ENCODE data around the gene LYRM9.
"Not testable (repeated sequence)": the region's sequence is repeated elsewhere in the genome, so short reads cannot be mapped to it uniquely, and the experiment has no call there.

Gene LYRM9

DNA sequence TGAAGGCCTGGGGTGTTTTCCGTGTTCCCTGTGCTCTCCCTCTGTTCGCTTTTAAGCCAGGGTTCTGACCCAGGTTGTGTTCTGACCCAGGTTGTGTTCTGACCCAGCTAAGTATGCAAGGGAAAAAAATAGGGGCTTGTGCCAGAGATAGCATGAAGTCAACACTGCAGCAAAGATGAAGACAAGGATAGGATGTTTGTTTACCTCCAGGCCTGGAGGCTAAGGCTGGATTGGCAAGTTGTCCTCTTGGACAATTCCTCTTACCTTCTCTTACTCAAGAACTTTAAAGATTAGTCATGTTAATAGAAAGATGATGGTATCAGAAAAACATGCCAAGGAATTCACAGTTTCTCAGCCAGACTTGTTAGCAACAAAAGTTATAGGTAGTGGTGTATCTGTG is 19.4 kb downstream of the LYRM9 start:
- no peak for DNase-seq (ENCODE audit: low spot score)

DNA sequence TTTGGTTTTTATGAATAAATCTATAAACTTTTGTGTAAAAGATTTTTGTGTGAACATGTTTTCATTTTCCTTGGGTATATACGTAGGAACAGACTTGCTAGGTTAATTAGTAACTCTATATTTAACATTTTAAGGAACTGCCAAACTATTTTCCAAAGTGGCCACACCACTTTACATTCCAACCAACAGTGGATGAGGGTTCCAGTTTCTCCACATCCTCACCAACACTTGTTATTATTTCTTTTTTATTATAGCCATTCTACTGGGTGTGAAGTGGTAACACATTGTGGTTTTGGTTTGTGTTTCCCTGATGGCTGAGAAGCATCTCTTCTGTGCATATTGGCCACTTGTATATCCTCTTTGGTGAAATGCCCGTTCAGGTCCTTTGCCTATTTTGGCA is 20.0 kb downstream of the LYRM9 start:
- no peak for DNase-seq (ENCODE audit: low spot score)

DNA sequence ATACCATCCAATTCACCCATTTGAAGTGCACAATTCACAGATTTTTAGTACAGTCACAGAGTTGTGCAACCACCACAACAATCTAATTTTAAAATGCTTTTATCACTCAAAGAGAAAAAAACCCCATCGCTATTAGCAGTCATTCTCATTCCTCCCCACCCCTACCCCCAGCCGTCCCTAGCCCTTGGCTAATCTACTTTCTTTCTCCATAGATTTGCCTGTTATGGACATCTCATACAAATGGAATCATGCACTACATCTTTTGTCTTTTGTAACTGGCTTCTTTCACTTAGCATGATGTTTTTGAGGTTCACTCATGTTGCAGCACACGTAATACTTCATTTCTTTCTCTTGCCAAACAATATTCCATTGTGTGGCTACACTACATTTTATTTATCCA is 20.4 kb downstream of the LYRM9 start:
- no peak for DNase-seq (ENCODE audit: low spot score)

DNA sequence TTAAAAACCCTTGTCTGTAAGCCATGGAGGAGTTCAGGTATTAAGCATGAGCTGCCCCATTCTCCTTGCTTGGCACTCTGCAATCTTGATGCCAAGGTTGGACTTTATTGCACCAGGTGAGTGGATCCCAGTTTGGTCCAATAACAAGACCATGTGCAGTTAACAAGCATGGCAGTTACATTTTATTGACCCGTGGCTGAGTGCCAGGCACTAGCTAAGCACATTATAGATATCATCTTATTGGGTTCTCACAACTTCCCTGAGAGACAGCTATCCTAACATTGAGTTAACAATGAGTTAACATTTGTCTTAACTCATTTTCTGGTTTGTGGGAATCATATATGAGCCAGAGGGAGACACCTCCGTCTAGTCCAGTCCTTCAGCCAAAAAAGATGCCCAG is 21.8 kb downstream of the LYRM9 start:
- DNase-seq (ENCODE audit: low spot score): no peak

DNA sequence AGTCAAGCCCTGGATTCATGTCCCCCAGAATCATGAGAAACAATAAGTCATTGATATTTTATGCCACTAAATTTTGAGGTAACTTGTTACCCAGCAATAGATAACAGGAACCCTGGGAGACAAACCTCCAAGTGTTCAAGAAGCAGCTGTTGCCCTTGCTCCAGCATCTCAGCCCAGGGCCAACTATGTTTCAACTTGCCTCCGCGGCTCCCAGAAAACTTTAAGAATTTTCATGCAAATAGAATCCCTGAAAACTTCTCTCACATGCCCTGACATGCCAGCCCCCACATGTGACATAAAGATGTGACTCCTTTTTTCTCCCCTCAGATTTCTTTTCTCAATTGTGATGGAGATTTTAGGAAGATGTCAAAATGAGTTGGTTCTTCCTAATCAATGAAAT is 22.8 kb downstream of the LYRM9 start:
- no peak for DNase-seq (ENCODE audit: low spot score)

DNA sequence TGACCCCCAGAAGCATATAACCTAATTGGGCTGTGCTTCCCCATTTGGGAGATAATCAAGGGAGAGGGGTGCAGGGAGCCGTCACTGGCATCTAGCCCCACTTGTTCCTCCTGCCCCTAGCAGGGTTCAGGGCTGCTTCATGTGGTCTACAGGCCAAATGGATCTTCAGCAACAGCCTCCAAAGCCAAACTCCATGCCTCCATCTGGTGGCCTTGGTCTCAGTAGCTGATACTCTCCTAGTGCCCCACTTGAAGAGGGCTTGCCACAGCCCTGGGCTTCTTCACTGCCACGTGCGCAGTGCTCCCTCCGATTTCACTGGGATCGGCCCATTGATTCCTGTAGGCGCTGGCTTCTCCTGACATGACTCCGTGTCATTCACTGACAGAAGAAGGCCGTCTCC is 24.6 kb downstream of the LYRM9 start:
- no peak for DNase-seq (ENCODE audit: low spot score)

DNA sequence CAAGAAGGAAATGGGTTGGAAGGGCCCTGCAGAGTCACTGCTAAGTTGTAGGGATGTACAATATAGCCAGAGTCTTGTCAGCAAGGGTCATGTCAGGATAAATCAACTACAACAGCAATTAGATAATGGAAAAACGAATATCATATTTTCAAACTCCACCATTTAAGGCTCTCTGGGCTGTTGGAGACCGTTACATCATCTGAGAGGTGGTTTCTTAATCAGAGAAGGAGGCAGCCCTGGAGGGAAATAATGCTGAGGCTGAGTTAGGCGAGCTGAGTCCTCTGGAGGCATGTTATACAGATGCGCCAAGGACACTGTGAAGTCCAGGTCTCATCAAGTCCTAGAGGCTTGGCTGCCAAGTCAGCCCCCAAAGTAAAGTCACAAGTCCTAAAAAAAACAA is 30.3 kb downstream of the LYRM9 start:
- no peak for DNase-seq (ENCODE audit: low spot score)

DNA sequence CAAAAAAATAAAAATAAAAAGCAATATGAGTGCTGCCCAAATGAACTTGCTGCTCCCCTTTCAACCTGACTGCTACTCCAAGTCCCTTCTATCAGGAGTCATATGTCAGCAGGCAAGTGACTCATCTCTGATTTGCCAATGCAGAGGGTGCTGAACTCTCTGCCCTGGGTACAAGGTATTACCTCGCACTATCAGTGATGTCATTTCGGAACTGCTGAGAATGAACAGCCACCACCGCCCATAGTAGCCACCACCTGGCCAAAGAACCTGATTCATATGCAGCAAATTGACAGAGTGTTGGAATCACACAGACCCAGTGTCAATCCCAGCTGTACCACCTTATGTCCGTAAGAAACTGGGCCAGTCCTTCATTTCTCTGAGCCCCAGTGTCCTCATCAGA is 31.2 kb downstream of the LYRM9 start:
- DNase-seq (ENCODE audit: low spot score): no peak

DNA sequence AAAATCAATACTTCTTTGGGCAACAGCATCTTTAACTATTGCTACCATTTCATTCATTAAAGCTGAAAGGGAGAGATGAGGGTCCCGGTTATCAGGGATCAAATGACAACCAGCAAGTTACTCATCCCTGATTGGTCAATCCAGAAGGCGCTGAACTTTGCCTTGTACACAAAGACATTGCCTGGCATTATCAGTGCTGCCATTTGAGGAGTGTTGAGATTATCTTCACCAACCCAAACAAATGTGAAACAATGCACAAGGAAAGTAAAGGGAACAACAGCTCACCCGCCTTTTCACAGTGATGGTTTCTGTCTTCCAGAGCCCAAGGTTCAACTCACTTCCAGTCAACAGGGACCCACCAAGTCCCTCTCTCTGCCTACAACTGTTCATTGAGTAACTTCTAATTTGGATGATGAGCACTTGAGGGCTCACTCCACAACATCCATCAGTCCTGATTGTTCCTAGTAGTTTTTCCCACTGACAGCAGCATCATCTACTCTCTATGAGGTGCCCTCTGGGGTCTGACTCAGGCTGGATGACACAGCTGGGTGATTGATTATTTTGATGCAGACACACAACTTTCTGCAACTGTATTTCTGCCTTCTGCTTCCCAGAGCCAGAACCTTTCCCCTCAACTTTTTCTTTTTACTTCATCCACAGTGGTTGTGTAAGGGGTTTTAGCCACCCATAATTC is 32.0 kb downstream of the LYRM9 start:
- no peak for DNase-seq (ENCODE audit: low spot score)

DNA sequence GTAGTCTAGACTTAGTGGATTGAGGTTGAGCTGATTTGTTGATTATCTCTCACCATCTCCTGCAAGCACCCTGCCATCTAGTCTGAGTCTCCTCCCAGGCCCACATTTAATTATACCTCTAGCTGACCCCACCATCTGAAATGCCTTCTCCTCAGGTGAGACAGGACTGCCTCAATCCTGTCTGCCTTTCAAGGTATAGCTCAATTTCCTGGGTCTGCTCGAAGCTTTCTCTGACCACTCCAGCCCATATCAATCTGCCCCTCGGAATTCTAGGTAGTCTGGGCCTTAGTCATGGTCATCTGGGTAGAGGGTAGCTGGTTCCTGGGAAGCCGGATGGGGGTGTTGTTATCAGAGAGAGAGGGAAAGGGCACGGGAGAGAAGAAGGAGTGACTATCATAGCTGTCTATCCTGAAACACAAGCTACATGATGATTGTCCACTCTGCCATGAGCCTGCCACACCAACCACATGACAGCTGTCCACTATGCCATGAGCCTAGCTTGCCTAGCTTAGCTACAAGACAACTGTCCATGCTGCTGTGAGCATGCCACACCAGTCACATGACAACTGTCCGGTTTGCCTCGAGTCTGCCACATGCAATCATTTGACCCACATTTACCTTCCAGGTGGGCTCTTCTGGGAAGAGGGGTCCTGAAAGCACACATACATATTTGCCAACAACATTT is 34.4 kb downstream of the LYRM9 start:
- no peak for DNase-seq (ENCODE audit: low spot score)

DNA sequence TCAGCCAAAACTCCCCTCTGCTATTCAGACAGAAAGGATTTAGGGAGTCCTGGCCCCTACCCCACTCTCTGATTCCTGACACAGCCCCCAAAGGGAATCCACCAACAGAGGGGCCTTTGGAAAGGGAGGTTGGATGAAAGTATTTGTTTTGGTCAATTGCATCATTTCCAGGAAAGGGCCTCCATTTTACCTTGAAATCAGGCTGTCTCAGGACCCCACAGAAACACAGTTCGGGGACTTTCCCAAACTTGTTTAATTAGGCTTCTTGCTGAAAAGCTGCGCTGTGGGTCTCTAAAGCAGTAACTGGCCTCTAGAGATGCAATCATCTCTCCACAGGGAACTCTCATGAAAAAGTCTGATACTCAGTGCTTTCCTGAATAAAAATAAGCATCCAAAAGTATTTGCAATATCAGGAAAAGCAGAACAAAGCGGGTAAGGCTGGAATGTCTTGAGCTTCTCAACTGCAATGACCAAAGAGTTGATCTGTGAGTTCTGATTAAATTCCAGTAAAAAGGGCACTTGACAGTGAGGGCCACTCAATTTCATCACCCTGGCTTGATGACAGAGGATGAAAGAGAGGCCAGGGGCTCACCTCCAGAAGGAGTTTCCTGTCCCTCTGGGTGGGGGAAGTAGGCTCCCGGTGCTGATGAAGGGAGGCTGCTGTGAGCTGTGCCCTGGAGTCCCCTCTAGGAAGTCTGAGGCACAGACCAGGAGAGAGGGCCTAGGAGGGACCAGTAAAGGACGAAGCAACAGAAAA is 36.3 kb downstream of the LYRM9 start:
- DNase-seq (ENCODE audit: low spot score): no peak

DNA sequence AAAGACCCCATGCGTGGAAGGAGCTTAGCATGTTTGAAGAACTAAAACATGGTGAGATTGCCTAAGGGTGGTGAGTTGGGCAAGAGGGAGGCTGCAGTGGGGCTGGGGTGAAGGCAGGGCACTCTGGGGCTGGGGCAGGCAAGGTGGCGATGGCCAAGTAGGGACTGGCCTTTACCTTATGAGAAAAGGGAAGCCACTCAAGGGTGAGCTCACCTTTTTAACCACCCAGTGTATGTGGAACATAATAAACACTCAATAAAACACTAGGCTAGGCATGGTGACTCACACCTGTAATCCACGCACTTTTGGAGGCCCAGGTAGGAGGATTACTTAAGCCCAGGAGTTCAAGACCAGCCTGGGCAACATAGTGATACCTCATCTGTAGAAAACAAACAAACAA is 37.7 kb downstream of the LYRM9 start:
- no peak for DNase-seq (ENCODE audit: low spot score)

DNA sequence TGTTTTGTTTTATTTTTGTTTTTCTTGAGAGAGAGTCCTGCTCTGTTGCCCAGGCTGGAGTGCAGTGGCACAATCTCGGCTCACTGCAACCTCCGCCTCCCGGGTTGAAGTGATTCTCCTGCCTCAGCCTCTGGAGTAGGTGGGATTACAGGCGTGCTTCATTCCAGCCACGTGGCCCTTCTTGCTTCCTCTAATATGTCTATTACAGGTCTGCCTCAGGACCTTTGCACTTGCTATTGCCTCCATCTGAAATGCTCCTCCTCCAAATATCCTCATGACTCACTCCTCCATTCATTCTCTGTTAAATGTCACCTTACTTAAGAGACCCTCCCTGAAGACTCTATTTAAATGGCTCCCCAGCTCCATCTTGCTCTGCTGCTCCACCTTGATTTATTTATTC is 39.0 kb downstream of the LYRM9 start:
- no peak for DNase-seq (ENCODE audit: low spot score)

DNA sequence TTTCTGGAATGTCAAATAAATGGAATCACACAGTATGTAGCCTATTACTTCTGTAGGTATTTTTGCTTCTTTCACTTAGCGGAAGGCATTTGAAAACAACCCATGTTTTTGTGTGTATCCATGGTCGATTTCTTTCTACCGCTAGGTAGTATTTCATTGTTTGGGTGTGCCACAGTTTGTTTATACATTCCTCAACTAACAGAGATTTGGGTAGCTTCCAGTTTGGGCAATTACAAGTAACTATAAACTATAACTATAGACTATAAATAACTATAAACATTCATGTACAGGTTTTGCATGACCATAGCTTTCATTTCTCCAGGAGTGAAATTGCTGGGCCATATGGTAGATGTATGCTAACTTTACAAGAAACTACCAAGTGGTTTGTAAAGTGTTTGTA is 40.1 kb downstream of the LYRM9 start:
- no peak for DNase-seq (ENCODE audit: low spot score)

DNA sequence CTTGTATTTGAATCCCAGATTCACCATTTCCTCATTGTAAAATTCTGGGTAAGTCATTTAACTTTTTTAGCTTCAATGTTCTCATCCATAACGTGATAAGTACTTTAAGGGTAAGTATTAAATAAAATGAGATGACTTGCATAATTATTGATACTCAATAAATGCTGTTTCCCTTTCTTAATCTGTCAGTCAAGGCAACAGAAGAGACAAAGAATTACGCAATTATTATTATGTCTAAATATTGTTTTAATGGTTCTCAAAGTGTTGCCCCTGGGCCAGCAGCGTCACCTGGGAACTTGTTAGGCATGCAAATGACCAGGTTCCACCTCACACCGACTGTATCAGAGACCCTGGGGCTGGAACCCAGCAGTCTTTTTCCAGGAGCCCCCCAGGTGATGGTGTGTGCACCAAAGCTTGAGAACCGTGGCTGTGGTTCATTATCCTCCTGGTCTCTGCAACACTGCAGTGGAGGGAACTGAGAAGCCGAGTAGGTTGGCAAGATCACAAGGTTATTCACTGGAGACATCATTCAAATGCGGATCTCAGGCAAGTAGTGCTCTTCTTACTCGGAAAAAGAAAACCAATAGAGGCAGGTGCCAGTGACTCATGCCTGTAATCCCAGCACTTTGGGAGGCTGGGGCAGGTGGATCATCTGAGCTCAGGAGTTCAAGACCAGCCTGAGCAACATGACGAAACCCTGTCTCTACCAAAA is 43.5 kb downstream of the LYRM9 start:
- DNase-seq (ENCODE audit: low spot score): no peak

DNA sequence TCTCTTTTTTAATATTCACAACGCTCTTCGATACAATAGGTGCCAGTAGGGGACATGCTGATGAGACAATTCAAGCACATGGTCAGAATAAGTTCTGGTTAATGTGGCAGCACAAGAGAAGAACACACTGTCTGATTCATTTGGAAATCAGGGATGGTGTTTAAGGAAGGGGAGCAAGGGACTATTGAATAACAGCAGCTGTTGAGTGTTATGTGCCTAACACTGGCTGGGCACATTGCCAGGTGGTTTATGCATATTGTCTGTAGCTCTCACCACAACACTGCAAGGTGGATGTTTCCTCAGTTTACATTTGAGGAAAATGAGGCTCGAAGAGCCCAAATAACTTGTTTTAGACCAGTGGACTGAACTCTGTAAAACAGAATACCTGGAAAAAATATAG is 44.2 kb downstream of the LYRM9 start:
- no peak for DNase-seq (ENCODE audit: low spot score)

DNA sequence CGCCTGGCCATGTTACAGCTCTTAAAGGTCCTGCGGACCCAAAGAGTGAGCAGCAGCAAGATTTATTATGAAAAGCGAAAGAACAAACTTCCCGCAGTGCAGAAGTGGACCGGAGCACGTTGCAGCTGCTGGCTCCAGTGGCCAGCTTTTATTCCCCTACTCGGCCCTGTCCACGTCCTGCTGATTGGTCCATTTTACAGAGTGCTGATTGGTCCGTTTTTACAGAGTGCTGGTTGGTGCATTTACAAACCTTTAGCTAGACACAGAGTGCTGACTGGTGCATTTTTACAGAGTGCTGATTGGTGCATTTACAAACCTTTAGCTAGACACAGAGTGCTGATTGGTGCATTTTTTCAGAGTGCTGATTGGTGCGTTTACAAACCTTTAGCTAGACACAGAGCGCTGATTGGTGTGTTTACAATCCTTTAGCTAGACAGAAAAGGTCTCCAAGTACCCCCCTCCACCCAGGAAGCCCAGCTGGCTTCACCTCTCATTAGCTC is 46.3 kb downstream of the LYRM9 start:
- not testable (repeated sequence) for DNase-seq (ENCODE audit: low spot score)

DNA sequence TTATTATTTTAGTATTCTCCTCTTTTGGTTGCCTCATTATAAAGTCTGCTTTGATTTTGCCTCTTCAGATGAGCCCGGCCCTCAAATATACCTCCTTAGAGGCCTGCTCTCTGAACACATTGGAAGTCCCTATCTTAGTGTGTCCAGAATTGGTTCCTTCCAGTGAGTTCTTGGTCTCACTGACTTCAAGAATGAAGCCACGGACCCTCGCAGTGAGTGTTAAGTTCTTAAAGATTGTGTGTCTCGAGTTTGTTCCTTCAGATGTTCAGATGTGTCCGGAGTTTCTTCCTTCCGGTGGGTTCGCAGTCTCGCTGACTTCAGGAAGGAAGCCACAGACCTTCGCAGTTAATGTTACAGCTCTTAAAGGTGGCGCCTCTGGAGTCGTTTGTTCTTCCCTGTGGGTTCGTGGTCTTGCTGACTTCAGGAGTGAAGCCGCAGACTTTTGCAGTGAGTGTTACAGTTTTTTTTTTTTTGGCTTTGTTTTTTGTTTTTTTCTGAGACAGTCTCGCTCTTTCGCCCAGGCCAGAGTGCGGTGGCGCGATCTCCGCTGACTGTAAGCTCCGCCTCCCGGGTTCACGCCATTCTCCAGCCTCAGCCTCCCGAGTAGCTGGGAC is 47.0 kb downstream of the LYRM9 start:
- no peak for DNase-seq (ENCODE audit: low spot score)

DNA sequence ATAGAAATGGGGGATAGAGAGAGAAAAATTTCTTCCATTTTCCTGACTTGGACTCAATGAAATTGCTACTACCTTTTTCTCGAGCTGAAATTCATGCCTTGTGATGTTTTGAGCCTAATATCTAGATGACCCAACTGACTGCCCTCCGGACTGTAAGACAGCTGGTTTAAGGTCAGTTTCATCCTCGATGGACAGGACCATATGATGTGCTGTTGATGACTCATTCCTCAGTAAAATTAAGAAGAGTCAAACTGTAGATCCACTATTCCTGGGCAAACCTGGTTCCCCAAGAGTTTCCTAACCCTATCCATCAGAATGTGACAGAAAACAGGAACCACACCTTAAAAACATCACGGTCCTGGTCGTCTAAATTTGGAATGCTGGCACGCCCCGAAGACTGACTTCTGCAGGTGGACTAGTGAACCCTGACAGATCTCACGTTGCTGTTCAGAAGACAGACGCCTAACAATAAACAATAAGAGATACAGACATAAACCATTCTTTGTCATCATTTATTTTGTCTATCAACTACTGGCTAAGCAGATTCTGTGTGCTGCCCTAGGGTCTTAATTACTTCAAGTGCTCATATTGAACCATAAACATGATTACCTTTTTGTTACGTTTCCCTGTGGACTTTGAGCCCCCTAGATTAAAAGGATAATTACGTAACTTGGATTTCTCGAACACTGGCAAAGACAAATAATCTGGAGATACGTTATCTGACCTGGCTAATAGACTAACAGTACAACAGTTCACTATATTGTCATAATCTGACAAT is 47.7 kb downstream of the LYRM9 start:
- DNase-seq (ENCODE audit: low spot score): no peak

DNA sequence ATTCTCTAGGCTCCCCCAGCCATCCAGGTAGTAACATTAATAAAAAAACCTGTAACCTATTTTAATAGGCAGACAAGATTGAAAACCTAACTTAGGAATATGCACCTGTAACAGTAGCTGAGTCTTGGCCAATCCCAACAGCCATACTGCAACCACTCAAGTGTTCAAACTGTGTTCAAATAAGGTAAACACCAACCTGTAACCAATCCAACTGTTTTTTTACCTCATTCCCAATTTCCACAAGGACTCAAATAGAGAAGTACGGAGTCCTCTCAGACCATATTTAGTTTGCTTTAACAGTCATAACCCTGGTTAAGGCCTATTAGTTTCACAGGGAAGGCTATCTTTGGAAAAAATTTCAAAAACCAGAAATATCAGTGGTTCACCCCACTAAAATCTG is 52.5 kb downstream of the LYRM9 start:
- DNase-seq (ENCODE audit: low spot score): no peak

DNA sequence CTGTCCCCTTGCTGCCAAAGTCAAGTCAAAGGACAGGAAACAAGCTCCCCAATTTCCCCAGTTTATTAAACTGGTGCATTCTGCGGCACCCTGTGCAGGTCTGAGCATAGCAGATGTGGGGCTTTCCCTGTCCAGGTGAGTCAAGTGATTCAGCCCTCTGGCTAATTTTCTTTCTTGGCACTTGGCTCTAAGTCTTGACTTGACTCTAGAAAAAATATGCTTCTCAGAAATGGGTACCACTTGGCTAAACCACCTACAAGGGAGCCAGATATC is 52.8 kb downstream of the LYRM9 start:
- not testable (repeated sequence) for DNase-seq (ENCODE audit: low spot score)
